Measurements from ENCODE around the gene CCDC83.
"Not testable (repeated sequence)": the region's sequence is repeated elsewhere in the genome, so short reads cannot be mapped to it uniquely, and the experiment has no call there.

Gene CCDC83

GRCh38 chr11:85945788-85946187 lies 90.6 kb downstream of the CCDC83 start:
- DNase-seq: no peak

DNA sequence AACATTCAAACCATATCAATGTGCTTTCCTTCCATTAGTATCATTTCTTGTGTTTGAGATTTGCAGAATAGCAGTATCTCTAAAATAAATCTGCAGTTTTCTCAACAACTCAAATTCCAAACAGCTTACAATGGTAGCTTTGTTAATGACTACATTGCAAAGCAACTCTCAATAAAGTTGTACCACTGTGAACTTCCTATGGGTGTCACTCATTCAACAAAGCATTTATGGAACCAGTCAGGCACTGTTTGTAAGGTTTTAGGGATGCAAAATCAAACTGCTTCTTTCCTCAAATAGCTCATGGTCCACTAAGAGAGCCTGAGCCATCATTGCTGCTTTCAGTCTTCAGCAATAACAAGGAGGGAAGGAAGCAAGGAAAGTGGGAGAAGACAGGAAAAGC lies 91.0 kb downstream of the CCDC83 start:
- DNase-seq: no peak

DNA sequence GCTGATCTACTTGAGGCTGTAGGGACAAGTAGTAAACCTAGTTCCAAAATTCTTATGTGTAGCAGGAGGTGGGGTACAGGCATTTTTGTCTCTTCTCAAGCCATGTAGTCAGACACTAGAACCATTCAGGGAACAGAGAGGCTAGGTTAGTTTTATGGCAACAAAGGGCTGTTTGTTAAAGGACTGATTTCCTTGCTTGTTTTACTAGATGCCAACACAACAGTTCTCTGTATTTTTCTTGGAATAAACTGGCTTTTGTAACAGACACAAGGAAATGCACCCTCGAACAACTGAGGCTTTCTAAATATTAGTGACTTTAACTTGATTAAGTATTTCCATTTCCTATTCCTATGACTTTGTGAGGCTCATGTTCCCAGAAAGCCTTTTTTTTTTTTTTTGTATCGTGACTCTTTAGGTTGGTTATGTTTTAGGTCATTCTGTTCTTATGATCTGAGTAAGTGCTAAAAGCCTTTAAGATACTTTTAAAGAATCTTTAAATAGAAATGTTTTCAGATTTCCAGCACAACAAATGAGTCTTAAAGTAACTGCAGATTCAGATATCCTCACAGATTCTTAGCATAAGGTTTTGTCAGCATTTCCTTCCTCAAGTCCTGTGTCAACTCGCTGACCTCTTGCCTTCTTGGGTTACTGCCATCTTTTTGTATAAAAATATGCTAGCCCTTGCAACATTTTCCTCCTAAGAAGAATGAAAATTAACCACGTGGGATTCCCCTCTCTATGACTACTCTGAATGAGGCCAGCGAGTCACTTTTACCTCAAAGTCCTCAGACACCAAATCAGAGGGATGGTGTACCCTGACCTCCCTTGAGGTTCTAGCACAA lies 92.5 kb downstream of the CCDC83 start:
- no peak for DNase-seq

GRCh38 chr11:85948884-85949283 lies 93.7 kb downstream of the CCDC83 start:
- no peak for DNase-seq

DNA sequence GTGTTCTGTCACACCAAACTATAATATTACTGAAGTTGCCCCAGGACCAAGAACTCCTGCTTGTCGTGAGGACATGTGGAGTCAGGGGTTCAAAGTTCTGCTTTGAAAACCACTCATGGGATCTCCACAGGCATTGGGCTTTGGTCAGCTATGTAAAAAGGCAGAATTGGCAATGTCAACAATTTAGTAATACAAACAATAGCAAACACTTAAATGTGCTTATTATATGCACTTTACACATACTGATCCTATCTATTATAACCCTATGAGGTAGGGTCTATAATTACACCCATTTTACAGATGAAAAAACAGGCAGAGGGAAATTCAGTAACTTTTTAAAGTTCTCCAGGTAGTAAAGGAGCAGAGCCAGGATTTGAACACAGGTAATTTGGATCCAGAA lies 94.6 kb downstream of the CCDC83 start:
- no peak for DNase-seq

- DNase-seq: no peak
Measured at GRCh38 chr11:85950317-85951048, 95.3 kb downstream of the CCDC83 start.

- no peak for DNase-seq
Measured at GRCh38 chr11:85951049-85951405, 95.8 kb downstream of the CCDC83 start.

DNA sequence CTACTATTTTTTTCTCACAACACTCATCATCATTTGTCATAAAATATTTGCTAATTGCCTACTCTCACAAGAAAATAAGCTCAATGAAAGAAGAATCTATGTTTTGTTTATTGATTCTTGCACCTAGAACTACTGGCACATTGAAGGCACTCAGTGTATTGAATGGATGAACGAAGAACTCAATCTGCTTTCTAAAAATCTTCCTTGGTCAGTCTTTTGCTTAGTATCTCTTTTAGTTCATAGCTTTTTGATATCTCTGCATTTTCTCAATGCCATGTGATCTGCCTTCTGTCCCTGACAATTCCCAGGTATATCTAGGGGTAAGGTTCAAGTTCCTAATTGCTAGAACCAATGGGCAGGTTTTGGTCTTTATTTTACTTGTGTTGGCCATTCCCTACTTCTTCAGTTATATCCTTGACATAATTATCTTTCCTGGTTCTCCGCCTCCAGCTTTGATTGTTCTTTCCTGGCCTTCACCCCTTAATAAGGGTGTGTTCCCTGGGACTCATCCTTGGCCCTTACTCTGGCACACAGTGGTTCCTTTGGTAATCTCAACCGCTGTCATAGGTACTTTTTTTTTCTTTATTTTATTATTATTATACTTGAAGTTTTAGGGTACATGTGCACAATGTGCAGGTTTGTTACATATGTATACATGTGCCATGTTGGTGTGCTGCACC lies 96.4 kb downstream of the CCDC83 start:
- DNase-seq: no peak

- not testable (repeated sequence) for DNase-seq
Measured at GRCh38 chr11:85952108-85952485, 96.9 kb downstream of the CCDC83 start.

- DNase-seq: no peak
Measured at GRCh38 chr11:85953491-85954143, 98.4 kb downstream of the CCDC83 start.

- DNase-seq: no peak
Measured at GRCh38 chr11:85955531-85955930, 100.3 kb downstream of the CCDC83 start.

GRCh38 chr11:85960678-85961077 lies 105.5 kb downstream of the CCDC83 start:
- no peak for DNase-seq

GRCh38 chr11:85961130-85961529 lies 105.9 kb downstream of the CCDC83 start:
- no peak for DNase-seq

DNA sequence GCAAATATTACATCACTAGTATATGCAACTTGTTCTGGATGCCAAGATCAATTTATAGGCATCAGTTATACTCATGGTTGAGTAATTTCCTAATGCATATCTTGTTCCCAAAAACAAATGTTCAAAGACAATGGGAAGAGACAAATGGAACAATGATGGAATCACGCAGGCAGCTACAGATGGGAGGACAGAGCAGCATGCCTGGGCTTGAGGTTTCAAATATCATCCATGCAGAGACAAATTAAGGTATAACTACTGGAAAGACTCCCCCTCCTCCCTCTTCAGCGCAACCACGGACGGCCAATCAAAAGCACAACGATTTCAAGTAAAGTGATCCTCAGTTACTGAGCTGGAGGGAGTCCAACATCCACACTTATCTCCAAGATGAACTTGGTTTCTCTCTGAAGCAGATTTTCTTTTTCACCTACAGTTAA lies 106.8 kb downstream of the CCDC83 start:
- DNase-seq: no peak

GRCh38 chr11:85965202-85965601 lies 110.0 kb downstream of the CCDC83 start:
- no peak for DNase-seq

DNA sequence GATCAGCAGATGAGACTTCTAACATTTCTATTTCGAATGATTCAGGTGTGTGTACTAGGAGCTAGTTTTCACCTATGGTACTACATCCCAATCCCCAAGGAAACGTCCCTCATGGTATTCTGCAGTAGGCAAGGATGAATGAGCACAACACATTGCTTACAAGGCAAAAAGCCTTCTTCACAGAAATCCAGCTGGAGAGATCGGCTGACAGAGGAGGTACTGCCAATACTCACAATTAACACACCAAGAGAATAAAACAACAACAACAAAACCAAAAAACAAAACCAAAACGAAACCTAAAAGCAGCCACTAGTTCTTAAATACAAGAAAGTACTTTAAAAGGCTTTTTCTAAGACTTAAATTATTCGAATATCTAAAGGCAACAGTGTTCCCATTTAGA lies 112.3 kb downstream of the CCDC83 start:
- no peak for DNase-seq

All from right forelimb (tissue), 1 donor.